WI38 (cell line): Measurements from ENCODE around the gene NAA40.

ENCODE experiments used
- H3K4me3 ChIP-seq: 2 replicates; pipeline ENCODE4 v1.5.1; 2011; ENCODE audit warnings: low read depth, mild to moderate bottlenecking, control low read depth, low read length
- CTCF ChIP-seq: IDR thresholded peaks from 2 replicates; pipeline ENCODE4 v1.5.1; 2012; ENCODE audit warnings: low read depth, mild to moderate bottlenecking, control low read depth, low read length

NAA40 gene

DNA sequence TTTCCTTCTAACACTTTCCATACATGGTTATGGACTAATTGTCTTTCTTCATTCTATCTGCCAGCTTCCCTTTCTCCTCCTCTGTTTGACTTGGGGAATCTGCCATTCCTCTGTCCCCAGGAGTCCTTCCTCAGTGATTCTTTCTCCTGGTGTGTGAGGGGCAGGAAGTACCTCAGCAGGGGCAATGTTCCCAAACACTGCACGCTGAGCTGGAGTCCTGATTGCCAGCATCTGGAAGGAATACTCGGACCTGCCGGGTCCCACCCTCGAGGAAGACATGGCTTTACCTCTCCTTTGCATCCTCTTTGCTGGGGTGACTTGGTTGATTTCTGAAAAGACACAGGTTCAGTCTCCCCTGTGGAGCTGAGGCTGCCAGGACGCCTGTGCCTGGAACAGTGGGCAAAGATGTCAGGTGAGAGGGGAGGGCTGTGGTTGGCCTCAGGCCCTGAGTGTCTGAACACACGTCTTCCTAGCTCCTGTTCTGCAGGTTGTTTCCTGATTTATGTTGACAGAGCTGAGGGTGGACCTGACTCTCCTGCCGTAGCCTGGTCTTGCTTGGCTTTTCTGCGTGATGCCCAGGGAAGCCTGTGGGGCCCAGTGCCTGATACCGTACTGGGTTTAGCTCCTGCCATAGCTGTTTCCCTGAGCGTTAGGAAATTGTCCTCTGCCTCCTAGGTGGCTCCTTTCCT, 39.9 kb downstream of the NAA40 start:
- no peak overlapping the region for H3K4me3 ChIP-seq
- no peak for TF ChIP-seq CTCF

GRCh38 chr11:63979426-63979825, 40.6 kb downstream of the NAA40 start:
- no peak overlapping the region for H3K4me3 ChIP-seq
- no peak for TF ChIP-seq CTCF

DNA sequence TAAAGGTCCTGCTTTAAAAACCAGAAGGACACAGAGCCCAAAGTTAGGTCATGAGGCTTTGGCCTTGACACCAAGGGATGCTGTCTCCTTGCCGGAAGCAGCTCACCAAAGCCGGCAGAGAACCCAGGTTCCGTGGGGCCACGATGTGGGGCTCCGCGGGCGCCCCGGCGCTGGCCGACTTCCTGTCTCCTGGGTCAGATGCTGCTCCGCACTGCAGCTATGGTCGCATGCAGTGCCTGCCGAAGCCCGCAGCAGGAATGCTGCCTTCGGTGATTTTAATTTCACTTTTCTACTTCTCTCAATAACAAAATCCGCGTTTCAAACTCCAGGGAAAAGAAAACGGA, 47.0 kb downstream of the NAA40 start:
- no peak for TF ChIP-seq CTCF
- peak overlapping the region; percentile 92 for H3K4me3 ChIP-seq

DNA sequence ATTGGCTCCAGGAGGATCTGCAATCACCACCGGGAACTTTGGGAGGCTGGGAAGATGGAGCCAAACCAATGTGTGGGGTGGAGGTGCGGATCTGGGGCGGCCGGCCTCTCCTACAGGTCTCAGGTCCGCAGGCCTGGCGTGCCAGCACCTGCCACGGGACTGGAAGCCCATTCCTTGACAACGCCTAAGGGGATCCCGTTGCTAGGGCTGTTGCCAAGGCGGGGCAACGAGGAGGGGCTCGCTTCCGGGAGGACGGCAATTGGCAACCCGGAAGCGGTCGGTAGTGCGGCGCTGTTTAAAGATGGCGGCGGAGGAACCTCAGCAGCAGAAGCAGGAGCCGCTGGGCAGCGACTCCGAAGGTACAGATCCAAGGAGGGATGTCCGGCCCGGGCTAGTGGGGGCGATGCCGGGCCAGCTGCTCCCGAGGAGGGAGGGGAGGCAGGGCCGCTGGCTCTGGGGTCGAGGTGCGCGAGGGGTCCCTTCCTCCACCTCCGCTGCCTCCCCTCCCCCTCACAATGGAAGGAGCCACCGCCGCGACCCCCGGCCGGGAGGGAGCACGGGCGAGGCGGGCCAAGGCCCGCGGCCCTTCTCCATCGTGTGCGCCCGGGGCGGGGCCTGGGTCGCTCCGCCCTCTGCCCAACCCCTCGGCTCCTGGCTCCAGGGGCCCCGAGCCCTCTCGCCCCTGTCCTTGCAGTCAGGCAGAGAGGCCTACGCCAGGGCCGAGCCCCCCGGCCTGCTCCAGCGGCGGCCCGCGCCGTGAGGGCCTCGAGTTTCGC, 47.5 kb downstream of the NAA40 start, which contains the start of gene OTUB1:
Gene OTUB1, plus strand, starts transcription at position 283 of the 776 bp plus-strand sequence. Its CDS starts 19 bp downstream, at position 302.
- no peak for TF ChIP-seq CTCF
- peak within 1 kb of the TSS; percentile 92 for H3K4me3 ChIP-seq

DNA sequence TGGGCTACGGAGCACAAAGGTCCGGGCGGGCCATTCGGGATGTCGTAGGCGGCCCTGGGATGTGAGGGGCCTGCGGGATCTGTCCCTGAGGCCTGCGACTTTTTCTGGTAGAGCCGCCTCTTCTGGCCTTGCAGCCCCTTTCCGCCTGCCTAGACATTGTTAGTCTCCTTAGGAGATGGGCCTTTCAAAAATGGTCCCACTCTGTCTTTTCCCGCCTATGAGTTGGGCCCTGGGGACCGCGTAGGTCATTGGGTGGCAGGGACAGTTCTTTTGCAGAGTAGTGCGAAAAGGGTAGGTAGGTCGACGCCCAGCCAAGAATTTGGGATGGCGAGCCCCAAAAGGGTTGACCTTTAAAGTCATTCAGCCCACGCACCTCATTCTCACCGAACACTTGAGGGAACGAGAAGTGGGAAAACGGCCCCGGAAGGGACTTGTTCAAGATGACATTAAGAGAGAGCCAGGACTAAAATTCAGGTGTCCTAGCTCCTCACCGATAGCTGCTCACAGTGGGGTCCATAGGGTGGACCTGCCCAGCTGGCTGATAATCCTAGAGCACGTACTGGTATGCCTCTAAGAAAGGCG, 48.2 kb downstream of the NAA40 start:
- peak overlapping the region; percentile 92 for H3K4me3 ChIP-seq
- TF ChIP-seq CTCF: no peak

- H3K4me3 ChIP-seq: no peak overlapping the region
- no peak for TF ChIP-seq CTCF
These were observed 52.8 kb downstream of the NAA40 start for GRCh38 chr11:63991558-63991957.

DNA sequence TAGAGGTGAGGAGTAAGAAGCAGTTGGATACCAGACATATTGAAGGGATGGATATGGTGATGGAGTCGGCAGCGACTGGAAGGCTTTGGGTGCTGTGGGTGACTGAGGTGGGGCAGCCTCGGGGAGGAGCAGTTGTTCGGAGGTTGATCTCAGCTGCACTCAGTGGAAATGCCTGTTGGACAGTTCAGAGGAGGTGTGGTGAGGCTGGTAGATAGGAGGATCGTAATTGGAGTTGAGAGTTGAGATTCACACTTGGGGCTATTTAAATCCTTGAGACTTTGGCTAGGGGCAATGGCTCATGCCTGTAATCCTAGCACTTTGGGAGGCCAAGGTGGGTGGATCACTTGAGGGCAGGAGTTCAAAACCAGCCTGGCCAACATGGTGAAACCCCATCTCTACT, 54.3 kb downstream of the NAA40 start:
- no peak for TF ChIP-seq CTCF

More for the DNA sequence above, 54.3 kb downstream of the NAA40 start:
- no peak overlapping the region for H3K4me3 ChIP-seq
